SK-N-MC (cell line): ENCODE results near the gene AP1M1.

Experiments
- EZH2 ChIP-seq: fragments of 200-600 bp; sonication (generic); IDR thresholded peaks from one replicate; pipeline ENCODE4 v1.6.1; 2017; ENCODE audit warnings: antibody characterized with exemption
- FOXP2 ChIP-seq: optimal IDR thresholded peaks from 2 replicates; pipeline ENCODE3; 2011; ENCODE audit warnings: mild to moderate bottlenecking, moderate library complexity; ENCODE audit not compliant: insufficient read depth; ENCODE audit errors: extremely low read length, control extremely low read depth
- POLR2AphosphoS5 ChIP-seq: IDR thresholded peaks from 2 replicates; pipeline ENCODE4 v1.6.1; 2012; ENCODE audit warnings: mild to moderate bottlenecking, low read depth, low read length, borderline replicate concordance

- TF ChIP-seq EZH2: no peak
- no peak for TF ChIP-seq POLR2AphosphoS5
- no peak for TF ChIP-seq FOXP2
Measured at GRCh38 chr19:16168465-16169081, 29.1 kb upstream of the AP1M1 start.
